OCI-LY3 (cell line): ENCODE data around the gene RASL11A.

ENCODE experiments used
- CTCF ChIP-seq: fragments of 200-600, 300-600 bp; sonication (generic); IDR thresholded peaks from 2 replicates; pipeline ENCODE4 v1.5.1; 2014; ENCODE audit warnings: antibody characterized with exemption, low read length, low read depth
- EZH2phosphoT487 ChIP-seq: fragments of 200-600 bp; shearing (Covaris generic); IDR thresholded peaks from 2 replicates; pipeline ENCODE4 v1.6.1; 2018; ENCODE audit warnings: antibody characterized with exemption, mixed run types, low read depth

DNA sequence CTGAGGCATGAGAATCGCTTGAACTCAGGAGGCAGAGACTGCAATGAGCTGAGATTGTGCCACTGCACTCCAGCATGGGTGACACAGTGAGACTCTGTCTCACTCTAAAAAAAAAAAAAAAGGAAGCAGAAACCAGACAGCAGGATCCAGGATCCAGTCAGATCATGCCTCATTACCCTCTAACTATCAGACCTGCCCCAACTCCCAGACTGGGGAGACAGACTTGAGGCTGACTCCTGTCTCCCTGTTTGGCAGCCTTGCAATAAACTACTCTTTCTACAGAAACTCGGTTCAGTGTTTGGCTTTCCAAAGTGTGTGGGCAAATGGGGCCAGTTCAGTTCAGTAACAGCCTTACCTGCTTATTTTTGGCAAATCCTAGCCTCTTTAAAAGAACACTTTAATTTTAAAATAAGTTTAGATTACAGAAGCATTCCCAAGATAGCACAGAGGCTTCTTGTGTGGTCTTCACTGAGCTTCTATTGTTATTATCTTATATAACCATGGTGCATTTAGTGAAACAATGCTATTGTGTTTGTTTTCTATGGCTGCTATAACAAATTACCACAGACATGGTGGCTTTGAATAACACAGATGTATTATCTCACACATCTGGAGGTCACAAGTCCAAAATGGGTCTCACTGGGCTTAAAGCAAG lies 18.5 kb downstream of the RASL11A start:
- no peak for TF ChIP-seq CTCF
- TF ChIP-seq EZH2phosphoT487: no peak
